Cortex of kidney (tissue), 1 donor: ENCODE measurements around the gene CACNA1A.

Source experiments
- DNase-seq: peaks from one replicate; lab custom pipeline; 2025; lab: John Stamatoyannopoulos, UW

Gene CACNA1A

GRCh38 chr19:13314761-13315160, 191.5 kb downstream of the CACNA1A start:
- no peak for DNase-seq

- DNase-seq: no peak
Observed at GRCh38 chr19:13313875-13314274, 192.4 kb downstream of the CACNA1A start.

GRCh38 chr19:13309864-13310263, 196.4 kb downstream of the CACNA1A start:
- DNase-seq: no peak

DNA sequence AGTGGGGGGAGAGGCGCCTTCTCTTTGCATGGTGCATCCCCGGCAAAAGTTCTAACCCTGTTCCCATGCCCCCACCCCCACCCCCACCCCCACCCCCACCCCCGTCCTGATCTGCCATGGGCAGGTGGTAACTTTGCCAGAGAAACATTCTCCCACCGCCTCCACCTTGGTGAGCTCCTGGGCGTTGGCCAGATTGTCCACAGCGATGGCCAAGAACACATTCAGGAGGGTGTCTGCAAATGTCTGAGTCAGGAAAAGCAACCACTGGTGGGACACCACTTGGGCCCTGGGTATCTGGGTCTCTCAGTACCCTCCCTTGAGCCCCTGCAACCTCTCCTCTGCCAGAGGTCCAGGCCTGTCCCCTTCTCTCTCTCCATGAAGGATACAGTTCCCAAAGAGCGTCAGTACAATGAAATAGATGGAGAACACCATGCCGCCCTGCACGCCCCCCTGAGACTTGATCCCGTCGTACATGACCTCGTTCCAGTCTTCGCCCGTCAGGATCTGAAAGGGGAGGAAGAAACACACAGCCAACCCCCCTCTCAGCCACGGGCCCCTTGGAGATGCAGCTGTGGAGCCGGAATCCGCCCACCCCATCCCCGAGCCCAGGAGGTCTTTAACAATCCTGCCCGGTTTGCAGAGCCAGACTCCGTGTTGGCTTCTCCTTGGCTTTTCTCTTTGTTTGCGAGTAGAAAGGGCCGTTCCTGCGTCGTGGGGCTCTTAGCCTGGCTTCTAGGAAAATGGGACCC, 202.7 kb downstream of the CACNA1A start:
- DNase-seq: no peak

DNA sequence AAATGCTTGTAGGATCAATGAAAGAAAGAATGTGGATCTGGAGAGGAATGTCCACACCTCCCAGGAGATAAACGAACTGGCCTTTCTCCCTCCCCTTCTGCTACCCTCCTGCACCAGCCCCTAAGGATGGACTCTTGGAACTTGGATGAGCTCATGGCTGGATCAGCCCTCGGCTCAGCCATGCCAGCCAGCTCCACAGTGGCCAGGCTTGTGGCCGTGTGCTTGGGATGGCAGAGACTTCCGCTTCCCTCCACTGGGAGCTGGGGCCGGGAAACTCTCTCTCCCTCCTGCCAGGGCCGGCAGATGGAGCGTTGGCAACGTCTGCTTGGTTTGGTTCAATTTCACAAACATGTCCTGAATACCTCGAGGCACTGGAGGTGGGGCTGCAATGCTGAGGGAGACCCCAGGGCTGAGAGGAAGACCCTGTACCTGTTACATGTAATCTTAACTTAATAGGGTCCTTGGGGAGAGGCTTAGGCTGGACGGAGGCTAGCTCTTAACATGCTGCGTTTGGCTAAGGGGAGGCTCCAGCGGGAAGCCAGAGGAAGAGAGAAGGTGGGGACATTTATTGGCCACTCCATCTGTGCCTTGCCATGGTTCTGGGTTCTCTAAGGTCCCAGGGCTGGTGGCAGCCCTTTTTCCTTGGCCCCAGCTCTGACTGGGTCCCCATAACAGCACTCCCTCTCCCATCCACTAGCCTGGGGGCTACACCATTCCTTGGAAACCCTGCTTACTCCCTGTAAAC, 203.6 kb downstream of the CACNA1A start:
- DNase-seq: no peak

DNA sequence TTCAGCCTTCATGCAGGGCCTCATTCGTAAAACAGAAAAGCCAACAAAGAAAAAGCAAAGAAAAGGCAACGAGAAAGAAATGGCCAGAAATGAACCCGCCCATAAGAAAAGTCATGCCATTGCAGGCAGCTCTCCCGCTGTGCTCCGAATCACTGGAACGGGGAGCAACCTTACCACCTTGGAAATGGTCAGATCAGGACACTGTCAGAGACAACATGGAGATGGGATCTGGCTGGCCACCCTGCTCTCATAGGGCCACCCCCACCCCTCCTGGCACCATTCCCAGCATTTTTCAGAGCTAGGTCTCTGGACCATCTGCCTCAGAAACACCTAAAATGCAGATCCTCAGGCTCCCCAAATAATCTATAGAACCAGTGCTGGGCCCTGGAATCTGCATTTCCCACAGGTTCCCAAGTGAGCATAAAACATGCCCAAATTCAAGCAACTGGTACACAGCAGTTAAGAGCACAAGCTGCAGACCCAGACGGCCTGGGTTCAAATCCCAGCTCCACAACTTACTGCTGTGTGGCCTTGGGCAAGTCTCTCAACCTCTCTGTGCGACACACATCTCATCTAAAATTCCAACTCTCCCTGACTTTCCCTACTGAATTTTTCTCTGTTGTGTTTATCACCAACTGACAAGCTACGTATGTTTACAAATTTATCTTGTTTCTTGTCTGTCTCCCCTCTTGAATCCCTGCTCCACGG, 204.5 kb downstream of the CACNA1A start:
- no peak for DNase-seq

GRCh38 chr19:13300421-13301030, 205.8 kb downstream of the CACNA1A start:
- no peak for DNase-seq

GRCh38 chr19:13299838-13300237, 206.4 kb downstream of the CACNA1A start:
- no peak for DNase-seq

- DNase-seq: no peak
Observed at GRCh38 chr19:13298565-13299481, 207.5 kb downstream of the CACNA1A start.

GRCh38 chr19:13297023-13297422, 209.3 kb downstream of the CACNA1A start:
- no peak for DNase-seq

DNA sequence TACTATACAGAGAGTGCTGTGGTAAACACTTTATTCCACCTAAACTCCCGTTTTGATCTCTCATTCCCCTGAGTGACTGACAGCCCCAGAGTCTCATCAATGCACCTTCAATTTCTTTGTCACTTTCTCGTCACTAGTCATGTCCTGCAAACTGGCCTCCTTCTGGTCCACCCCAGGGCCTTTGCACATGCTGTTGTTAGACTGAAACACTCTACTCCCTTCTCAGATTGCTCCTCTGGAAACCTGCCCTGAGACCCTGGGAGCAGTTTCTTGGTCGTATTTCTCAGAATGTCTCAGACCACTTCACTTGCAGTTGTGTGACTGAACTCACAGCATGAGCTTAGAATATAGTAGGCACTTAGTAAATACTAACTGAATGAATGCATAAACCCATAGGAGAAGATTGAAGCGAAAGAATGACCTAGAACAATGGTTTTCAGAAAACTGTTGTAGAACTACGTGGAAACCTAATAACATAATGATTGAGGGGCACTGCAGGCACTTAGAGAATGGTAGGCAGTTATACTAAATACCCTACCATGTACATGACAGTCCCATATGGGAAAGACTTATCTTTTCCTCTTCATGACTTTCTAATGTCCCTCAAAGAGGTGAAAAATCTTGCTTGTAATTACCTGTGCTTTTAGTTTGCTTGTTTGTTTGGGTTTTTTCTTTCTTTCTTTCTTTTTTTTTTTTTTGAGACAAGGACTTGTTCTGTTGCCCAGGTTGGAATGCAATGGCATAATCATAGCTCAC, 211.3 kb downstream of the CACNA1A start:
- DNase-seq: no peak

DNA sequence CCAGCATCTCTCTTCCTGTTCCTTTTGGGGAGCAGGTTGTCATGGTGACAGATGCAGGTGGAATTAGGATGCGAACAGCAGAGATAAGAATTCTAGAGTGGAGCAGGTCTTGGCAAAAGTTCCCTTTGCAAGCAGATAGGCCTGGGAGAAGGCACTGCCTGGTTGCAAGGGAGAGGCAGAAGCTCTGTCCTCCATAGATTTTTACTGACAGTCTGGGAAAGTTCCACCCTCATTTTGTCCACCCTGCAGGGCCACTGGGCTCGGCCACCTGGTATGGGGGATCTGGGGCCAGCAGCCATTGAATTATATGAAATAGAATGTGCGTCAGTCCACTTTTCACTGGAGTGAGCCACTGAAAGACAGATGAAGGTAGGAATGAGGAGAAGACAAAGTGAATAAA, 214.4 kb downstream of the CACNA1A start:
- DNase-seq: no peak

DNA sequence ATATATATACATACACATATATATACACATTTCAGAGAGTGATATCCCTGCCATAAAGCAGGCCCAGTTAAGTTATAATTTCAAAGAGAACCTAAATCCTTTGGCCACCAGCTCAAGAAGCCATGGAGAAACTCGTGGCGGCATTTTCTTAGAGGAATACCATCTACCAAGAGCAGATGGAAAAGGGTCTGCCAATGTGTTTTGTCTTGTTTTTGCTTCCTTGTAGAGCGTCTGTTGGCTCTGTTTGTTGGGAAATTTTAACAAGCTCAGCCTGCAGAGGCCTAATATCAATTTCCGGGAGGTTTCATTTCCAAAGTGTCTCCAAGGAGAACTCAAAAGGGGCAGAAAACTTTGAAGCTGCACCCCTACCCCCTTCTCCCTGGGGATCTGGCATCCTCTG, 215.5 kb downstream of the CACNA1A start:
- no peak for DNase-seq

GRCh38 chr19:13289295-13289694, 217.0 kb downstream of the CACNA1A start:
- DNase-seq: no peak

DNA sequence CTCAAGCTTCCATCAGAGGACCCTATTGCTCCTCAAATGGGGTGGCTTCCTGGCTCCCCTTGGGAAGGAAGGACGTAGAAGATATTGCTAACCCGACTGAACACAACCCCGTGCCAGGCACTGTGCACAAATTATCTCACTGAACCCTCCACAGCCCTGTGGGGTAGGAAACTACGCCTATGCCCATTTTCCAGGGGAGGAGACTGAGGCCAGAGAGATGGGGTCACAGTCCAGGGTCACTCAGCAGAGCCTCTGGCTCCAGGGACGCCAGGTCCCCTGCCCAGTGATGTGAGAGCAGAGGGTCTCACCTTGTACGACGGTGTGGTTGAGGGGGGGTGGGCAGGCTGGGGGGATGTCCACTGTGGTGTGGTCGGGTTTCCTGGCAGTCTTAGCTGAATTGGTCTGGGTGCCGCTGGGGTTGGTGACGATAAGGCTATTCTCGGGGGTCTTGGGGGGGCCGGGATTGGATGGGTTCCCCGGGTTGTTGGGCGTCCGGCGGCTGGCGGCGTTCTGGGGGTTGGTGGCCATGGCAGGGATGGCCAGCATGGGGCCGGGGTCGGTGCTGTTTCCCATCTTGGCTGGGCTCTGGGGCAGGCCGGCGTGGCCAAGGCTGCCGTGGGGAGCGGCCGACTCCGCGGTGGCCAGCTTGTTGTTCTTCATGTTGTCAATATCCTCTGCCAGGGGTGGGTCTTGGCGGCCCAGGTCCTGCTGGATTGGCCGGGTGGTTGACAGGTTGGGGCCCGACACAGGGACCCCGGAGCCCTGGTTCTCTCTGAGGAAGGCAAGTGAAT, 219.9 kb downstream of the CACNA1A start:
- DNase-seq: no peak

DNA sequence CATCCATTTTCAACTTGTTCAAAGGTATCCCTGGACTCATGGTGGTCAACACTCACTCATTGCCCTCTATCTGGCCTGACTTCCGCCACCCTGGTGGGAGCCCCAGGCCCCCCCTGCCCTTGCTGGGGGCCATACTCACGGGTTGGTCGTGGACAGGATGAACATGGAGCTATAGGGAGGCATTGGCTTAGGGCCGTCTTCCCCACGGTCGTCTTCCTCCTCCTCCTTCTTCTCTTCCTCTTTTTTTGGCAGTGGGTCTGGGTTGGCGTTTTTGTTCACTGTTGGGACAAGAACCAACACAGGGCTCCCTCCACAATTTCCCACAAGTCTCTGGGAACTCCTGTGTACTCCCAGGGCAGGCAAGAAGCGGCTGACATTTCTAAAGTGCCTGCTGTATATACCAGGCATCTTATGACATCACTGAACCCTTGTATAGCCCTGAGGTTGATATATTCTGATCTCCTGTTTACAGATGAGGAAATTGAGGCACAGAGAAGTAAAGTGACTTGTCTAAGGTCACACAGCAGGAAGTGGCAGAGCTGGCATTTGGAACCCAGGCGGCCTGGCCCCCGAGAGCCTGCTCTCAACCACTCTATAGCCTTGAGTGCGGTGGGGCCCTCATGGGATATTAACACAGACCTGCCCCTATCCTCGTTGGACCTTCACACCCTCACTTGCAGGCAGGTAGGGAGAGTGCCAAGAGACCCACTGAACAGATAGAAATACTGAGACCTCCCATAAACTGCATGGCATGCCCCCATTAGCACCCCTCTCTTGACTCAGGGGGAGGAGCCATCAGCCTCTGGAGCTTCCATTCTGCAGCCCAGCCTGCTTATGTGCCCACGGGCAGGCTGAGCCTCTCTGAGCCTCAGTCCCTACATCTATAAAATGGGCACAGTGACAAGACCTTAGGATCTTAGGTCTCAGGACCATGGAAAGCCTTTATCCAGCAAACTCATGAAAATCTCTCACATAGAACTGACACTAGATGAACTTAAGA, 221.1 kb downstream of the CACNA1A start:
- DNase-seq: no peak

- DNase-seq: no peak
Observed at GRCh38 chr19:13283871-13284270, 222.4 kb downstream of the CACNA1A start.

GRCh38 chr19:13282486-13283065, 223.7 kb downstream of the CACNA1A start:
- DNase-seq: no peak
